ENCODE data around the gene PTPN3. TPM values are rescaled to one million over a fixed set of nuclear protein-coding genes. Genes with fewer than 3 reads are reported as not detected.

Gene PTPN3
- total RNA-seq, 2 experiments from 2014 or later = 0.20 to 0.35 TPM

DNA sequence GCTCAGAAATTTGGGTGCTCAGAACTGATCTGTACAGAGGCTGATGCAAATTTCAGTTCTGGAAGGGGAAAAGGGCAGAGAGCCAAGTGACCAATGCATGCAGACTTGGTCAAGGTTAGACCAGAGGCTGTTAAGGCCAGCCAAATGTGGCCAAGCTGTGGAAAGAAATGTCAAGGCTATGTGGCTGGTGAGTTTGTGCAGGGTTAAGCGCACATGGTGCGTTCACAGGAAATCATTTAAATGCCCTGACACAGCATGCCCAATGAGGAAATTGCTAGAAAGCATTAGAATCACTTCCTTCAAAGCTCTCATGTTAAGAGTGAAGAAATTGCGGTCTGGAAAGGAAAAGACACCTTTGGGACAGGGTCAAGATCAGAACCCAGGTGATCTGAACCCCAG is 58.0 kb downstream of the PTPN3 start:
- no peak for DNase-seq
- no peak overlapping the region for H3K4me3 Mint-ChIP-seq
- ChIA-PET POLR2A (interaction anchor here (1.5 to 1.8 kb wide), 3 partner anchors 24 to 30 kb away, joined by 6 to 13 read pairs (median 10); no protein-coding TSS in a partner anchor), CTCF (interaction anchor here (0.5 to 8.4 kb wide), 19 partner anchors 10 to 816 kb away, joined by 3 to 206 read pairs (median 3); partner anchors contain the start of gene TXN)
- peak overlapping the region; percentile 16 for H3K27ac Mint-ChIP-seq
- H3K9me3 Mint-ChIP-seq = no peaks in the 10 kb centered on the region
- H3K4me1 Mint-ChIP-seq = peaks cover 22% of the 10 kb centered on the region
- peaks cover 44% of the 10 kb centered on the region for H3K27me3 Mint-ChIP-seq
- H3K36me3 Mint-ChIP-seq (ENCODE audit: low read depth) = no peaks in the 10 kb centered on the region

DNA sequence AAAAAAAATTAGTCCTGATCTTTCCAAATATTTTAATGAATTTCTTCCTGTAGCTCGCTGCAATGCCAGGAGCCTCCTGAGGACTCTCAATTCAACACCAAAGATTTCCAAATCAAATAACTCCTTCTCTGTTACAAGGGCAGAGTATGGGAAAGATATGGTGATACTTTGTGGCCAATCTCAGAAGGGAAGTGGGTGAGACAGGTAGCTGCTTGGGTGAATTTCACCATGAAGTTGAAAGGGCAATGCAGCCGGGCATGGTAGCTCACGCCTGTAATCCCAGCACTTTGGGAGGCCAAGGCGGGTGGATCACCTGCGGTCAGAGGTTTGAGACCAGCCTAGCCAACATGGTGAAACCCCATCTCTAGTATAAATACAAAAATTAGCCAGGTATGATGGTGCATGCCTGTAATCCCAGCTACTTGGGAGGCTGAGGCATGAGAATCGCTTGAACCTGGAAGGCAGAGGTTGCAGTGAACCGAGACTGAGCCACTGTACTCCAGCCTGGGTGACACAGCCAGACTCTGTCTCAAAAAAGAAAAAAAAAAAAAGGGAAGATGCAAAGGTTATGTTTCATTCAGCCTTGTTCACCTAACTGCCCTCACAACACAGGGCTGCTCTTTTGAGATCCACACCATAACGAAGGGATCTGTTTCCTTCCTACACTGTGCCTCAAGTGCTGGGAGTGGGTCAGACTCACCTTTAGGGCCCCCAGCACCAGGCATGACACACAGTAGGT is 58.6 kb downstream of the PTPN3 start:
- Mint-ChIP-seq H3K27me3 (peaks cover 43% of the 10 kb centered on the region), H3K9me3 (no peaks in the 10 kb centered on the region), H3K27ac (no peak overlapping the region), H3K36me3 (ENCODE audit: low read depth) (no peaks in the 10 kb centered on the region), H3K4me1 (peaks cover 22% of the 10 kb centered on the region), H3K4me3 (no peak overlapping the region)
- ChIA-PET POLR2A (interaction anchor here (1.8 kb wide), 1 partner anchor 28 kb away, joined by 13 read pairs; no protein-coding TSS in a partner anchor), CTCF (interaction anchor here (0.8 to 8.4 kb wide), 8 partner anchors 8 to 83 kb away, joined by 3 to 206 read pairs (median 4); no protein-coding TSS in a partner anchor)
- DNase-seq = no peak

DNA sequence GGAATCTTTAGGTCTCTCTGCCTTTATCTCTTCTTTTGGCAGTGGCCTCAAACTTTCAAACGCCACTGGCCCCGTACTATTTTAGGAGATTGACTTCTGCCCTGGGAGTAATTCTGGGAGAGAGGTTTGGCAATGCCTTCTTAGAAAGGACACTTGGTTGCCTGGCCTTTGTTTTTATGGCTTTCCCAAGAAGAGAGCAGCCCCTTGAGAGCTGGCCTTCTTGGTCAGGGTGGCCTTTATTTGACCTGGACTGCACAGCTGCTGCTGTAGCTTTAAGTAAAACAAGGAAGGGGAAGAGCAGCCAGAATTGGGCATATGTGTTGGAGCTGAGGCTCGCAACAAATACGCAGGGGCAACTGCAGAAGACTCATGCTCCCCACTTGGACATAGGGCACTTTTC is 60.8 kb downstream of the PTPN3 start:
- CTCF ChIA-PET = interaction anchor here (8.4 kb wide), 1 partner anchor 30 kb away, joined by 206 read pairs; no protein-coding TSS in a partner anchor
- Mint-ChIP-seq H3K36me3 (ENCODE audit: low read depth) (no peaks in the 10 kb centered on the region), H3K4me3 (no peak overlapping the region), H3K9me3 (no peaks in the 10 kb centered on the region), H3K27ac (no peak overlapping the region), H3K27me3 (peaks cover 45% of the 10 kb centered on the region), H3K4me1 (peaks cover 22% of the 10 kb centered on the region)
- POLR2A ChIA-PET = no interaction called here
- DNase-seq = no peak

DNA sequence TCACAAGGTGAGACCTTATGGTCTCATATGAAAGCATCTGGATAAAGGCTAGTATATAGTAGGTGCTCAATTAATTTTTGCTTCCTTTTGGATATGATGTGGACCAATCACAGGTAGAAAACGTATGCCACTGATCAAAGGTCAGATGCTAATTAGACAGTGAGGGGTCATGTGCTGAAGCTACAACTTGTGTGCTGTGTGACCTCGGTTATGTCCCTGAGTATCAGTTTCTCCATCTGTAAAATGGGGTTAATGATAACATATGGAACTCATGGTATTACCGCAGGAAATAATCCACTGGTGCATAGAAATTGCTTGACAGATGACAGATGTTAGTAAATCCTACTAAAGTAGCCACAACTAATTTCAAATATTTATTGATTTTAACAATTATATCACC is 62.0 kb downstream of the PTPN3 start:
- CTCF ChIA-PET = interaction anchor here (1.2 kb wide), 1 partner anchor 32 kb away, joined by 4 read pairs; no protein-coding TSS in a partner anchor
- Mint-ChIP-seq H3K9me3 (no peaks in the 10 kb centered on the region), H3K27ac (no peak overlapping the region), H3K4me1 (peaks cover 18% of the 10 kb centered on the region), H3K4me3 (no peak overlapping the region), H3K27me3 (peaks cover 47% of the 10 kb centered on the region), H3K36me3 (ENCODE audit: low read depth) (no peaks in the 10 kb centered on the region)
- no peak for DNase-seq
- POLR2A ChIA-PET = no interaction called here

DNA sequence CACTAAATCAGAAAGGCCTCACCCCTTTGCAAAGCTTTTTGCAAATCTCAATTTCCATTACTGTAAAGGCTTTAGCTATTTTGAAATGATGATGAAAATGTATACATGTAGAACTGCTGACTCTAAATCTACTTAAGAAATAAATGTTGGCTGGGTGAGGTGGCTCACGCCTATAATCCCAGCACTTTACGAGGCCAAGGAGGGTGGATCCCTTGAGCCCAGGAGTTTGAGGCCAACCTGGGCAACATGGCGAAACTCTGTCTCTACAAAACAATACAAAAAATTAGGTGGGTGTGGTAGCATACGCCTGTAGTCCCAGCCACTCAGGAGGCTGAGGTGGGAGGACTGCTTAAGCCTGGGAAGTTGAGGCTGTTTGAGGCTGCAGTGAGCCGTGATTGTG is 64.6 kb downstream of the PTPN3 start:
- H3K9me3 Mint-ChIP-seq = no peaks in the 10 kb centered on the region
- POLR2A ChIA-PET = no interaction called here
- no peak overlapping the region for H3K27ac Mint-ChIP-seq
- CTCF ChIA-PET = no interaction called here
- H3K27me3 Mint-ChIP-seq = peaks cover 40% of the 10 kb centered on the region
- no peaks in the 10 kb centered on the region for H3K4me1 Mint-ChIP-seq
- no peaks in the 10 kb centered on the region for H3K36me3 Mint-ChIP-seq (ENCODE audit: low read depth)
- DNase-seq = no peak
- no peak overlapping the region for H3K4me3 Mint-ChIP-seq

DNA sequence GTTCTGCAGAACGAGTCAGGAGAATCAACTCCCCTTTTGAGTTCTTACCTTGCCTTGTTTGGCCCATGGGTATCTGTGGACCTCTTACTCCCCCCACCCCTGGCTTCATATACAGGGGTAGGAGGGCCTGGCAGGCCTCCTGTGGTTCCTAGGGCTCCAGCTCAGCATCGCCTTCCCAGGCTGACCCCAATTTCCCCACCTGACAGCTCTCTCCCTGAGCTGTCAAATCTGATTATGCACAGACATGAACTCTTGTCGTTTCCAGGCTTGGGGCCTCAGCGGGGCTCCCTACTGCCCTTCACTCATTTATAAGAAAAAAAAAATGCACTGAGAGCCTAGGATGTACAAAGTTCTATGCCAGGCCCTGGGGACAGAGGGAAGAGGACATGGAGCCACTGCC is 67.9 kb downstream of the PTPN3 start:
- ChIA-PET POLR2A (no interaction called here), CTCF (no interaction called here)
- no peak for DNase-seq
- Mint-ChIP-seq H3K27me3 (peaks cover 22% of the 10 kb centered on the region), H3K9me3 (no peaks in the 10 kb centered on the region), H3K36me3 (ENCODE audit: low read depth) (no peaks in the 10 kb centered on the region), H3K27ac (no peak overlapping the region), H3K4me3 (no peak overlapping the region), H3K4me1 (no peaks in the 10 kb centered on the region)

DNA sequence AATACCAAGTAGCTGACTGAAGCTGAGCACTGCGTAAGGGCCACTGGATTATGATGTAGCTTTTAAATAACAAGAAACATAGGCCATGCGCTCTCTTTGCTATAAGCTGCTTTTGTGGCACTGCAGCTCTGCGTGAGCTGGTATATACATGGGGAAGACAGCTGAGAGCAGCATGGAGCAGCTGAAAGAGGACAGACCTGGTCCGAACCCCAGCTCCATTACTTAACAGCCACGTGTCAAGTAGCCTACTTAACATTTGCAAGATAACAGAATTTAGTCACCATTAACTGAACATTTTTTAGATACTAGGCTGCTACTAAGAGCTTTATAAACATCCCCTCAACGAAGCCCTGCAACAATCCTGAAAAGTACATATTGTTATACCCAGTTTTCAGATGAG is 69.3 kb downstream of the PTPN3 start:
- Mint-ChIP-seq H3K9me3 (no peaks in the 10 kb centered on the region), H3K4me1 (no peaks in the 10 kb centered on the region), H3K36me3 (ENCODE audit: low read depth) (no peaks in the 10 kb centered on the region), H3K27me3 (peaks cover 19% of the 10 kb centered on the region), H3K4me3 (no peak overlapping the region), H3K27ac (no peak overlapping the region)
- CTCF ChIA-PET = interaction anchor here (1.1 kb wide), 1 partner anchor 18 kb away, joined by 3 read pairs; no protein-coding TSS in a partner anchor
- DNase-seq = no peak
- POLR2A ChIA-PET = interaction anchor here (0.6 kb wide), 1 partner anchor 40 kb away, joined by 3 read pairs; no protein-coding TSS in a partner anchor

DNA sequence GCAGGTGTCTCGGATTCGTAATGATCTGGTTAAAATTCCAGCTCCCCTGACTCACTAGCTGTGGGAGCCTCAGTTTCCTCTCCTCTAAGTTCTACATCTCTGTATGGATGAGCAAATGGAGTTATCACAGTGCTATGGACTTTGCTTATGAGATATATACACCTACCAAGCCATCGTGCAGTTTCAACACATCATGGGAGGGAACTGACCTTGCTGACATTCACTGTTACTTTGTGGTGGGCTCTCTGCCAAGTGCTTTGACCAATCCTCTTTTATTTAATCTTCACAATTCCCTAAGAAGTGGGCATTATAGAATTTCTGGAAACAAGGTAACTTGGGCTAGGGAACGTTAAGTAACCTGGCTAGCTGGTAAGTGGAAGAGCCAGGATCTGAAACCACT is 70.2 kb downstream of the PTPN3 start:
- Mint-ChIP-seq H3K4me1 (no peaks in the 10 kb centered on the region), H3K36me3 (ENCODE audit: low read depth) (no peaks in the 10 kb centered on the region), H3K4me3 (no peak overlapping the region), H3K27ac (no peak overlapping the region), H3K9me3 (no peaks in the 10 kb centered on the region), H3K27me3 (peaks cover 16% of the 10 kb centered on the region)
- POLR2A ChIA-PET = no interaction called here
- no peak for DNase-seq
- CTCF ChIA-PET = no interaction called here

DNA sequence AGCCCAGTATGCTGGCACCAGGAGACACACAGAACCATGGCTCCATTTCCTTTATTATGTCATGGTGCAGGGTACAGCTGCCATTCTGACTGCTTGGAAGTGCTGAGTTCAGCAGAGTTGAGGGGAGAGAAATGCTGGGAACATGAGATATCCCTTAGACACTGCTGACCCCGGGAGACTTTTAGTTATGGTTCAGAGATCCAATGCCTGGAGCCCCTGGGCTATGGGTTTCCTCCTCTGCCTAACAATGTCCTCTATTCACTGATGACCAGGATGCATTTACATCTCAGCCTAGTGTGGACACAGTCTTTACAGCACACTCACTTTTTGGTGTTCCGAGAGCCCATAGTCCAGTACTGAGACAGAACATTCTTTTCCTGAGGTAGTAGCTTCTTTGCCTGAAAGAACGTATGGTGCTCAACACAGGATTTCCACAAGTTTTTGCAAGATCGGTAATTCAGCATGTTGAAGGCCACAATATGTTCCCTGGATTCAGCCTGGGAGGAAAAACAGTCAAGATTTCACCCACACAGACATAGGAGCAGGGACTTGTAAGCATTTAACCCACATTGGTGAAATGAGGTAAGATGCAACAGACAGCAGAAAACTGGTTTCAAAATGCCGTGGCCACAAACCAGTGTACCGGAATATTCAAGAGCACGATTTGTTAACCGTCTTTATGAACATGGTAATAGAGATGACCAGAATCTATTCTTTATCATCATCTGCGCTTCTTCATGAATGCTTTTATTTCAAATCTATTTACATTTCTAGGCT is 71.3 kb downstream of the PTPN3 start:
- ChIA-PET POLR2A (no interaction called here), CTCF (no interaction called here)
- peaks cover 8% of the 10 kb centered on the region for H3K27me3 Mint-ChIP-seq

DNA sequence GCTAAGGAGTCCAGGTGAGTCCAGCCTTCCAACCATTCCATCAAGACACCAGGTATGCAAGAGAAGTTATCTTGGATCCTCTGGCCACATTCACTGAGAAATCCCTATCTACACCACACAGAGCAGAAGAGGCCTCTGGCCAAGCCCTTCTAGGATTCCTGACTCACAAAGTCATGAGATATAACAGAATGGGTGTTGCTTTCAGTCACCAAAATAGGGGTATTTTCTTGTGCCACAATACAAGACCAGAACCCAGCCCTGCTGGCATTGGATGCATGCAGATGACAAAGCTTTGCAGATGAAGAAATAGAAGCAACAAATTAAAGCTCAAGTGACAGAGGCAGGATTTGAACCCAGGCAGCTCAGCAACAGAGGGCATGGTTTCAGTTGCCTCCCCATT is 73.5 kb downstream of the PTPN3 start:
- POLR2A ChIA-PET = no interaction called here
- H3K9me3 Mint-ChIP-seq = no peaks in the 10 kb centered on the region
- CTCF ChIA-PET = interaction anchor here (0.6 to 0.9 kb wide), 2 partner anchors 15 kb away, joined by 3 read pairs; no protein-coding TSS in a partner anchor
- H3K27ac Mint-ChIP-seq = no peak overlapping the region
- DNase-seq = no peak
- H3K36me3 Mint-ChIP-seq (ENCODE audit: low read depth) = no peaks in the 10 kb centered on the region
- H3K4me3 Mint-ChIP-seq = no peak overlapping the region
- no peaks in the 10 kb centered on the region for H3K4me1 Mint-ChIP-seq
- peaks cover 10% of the 10 kb centered on the region for H3K27me3 Mint-ChIP-seq

More for the DNA sequence above, 71.3 kb downstream of the PTPN3 start:
- Mint-ChIP-seq H3K9me3 (no peaks in the 10 kb centered on the region), H3K4me1 (no peaks in the 10 kb centered on the region), H3K36me3 (ENCODE audit: low read depth) (no peaks in the 10 kb centered on the region), H3K27ac (no peak overlapping the region), H3K4me3 (no peak overlapping the region)
- DNase-seq = no peak

DNA sequence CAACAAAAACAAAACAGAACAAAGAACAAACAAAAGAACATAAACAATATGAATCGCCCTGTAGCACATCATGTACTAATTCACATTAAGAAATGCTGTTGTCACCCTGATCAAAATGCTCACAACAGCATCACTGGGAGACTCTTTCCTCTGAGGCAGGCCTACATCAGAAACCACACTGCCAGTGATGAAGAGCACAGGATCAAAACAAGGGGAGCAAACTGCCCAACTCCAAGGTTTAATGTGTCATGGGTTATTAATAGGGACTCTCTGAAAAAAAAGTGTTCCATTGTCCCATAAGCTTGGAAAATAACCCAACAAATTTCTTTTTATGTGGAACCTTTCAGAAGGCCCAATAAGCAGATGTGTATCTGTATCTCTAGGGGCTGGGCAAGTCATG is 74.2 kb downstream of the PTPN3 start:
- ChIA-PET CTCF (no interaction called here), POLR2A (no interaction called here)
- H3K36me3 Mint-ChIP-seq (ENCODE audit: low read depth) = no peaks in the 10 kb centered on the region
- no peak overlapping the region for H3K27ac Mint-ChIP-seq
- H3K27me3 Mint-ChIP-seq = peaks cover 11% of the 10 kb centered on the region
- H3K9me3 Mint-ChIP-seq = no peaks in the 10 kb centered on the region
- DNase-seq = no peak
- no peak overlapping the region for H3K4me3 Mint-ChIP-seq
- H3K4me1 Mint-ChIP-seq = no peaks in the 10 kb centered on the region

DNA sequence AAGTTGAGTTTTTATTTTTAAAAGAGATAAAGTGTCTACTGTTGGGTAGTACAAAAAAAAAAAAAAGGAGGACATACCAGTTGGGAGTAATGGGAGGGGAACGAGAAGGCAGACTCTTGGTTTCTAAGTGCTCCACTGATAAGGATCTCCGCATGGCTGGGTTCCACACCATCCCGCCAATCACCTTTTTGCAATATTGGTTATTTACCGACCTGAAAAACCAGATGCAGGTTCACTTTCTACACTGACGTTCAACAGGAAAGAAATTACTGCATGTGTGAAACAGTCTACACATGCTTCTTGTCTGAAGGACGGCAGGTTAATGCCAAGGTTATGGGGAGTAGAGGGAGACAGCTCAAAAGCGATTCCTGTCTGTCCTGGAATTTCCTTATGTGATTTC is 75.5 kb downstream of the PTPN3 start:
- DNase-seq = no peak
- H3K27me3 Mint-ChIP-seq = peaks cover 11% of the 10 kb centered on the region
- H3K4me3 Mint-ChIP-seq = no peak overlapping the region
- ChIA-PET CTCF (interaction anchor here (1.1 to 1.7 kb wide), 3 partner anchors 9 to 48 kb away, joined by 3 to 5 read pairs (median 4); no protein-coding TSS in a partner anchor), POLR2A (no interaction called here)
- no peak overlapping the region for H3K27ac Mint-ChIP-seq
- peaks cover 3% of the 10 kb centered on the region for H3K4me1 Mint-ChIP-seq
- no peaks in the 10 kb centered on the region for H3K9me3 Mint-ChIP-seq
- no peaks in the 10 kb centered on the region for H3K36me3 Mint-ChIP-seq (ENCODE audit: low read depth)

Data from activated CD4-positive, alpha-beta memory T cell treated with anti-CD3 and anti-CD28 coated beads, Interleukin-2, amount 10 ng/mL, durations not matched to agents 7 days and 5 days (primary cell).